Glutamatergic neuron (in vitro differentiated cells): ENCODE results near the gene CLMN. TPM values are rescaled to one million over a fixed set of nuclear protein-coding genes. Genes with fewer than 3 reads are reported as not detected.
A peak's percentile ranks its signal among the peaks of the same experiment; 100 is the strongest.

Source experiments
- DNase-seq: peaks from one replicate; pipeline ENCODE4 v3.0.0; 2022
- H3K27ac Mint-ChIP-seq: one replicate; pipeline ENCODE4 v1.8.0; 2020; ENCODE audit warnings: mild to moderate bottlenecking, mixed read lengths, inconsistent platforms; ENCODE audit not compliant: unreplicated experiment
- H3K27me3 Mint-ChIP-seq: one replicate; pipeline ENCODE4 v1.8.0; 2020; ENCODE audit warnings: mild to moderate bottlenecking, moderate library complexity, mixed read lengths, inconsistent platforms; ENCODE audit not compliant: unreplicated experiment
- H3K36me3 Mint-ChIP-seq: one replicate; pipeline ENCODE4 v1.8.0; 2020; ENCODE audit warnings: mild to moderate bottlenecking, mixed read lengths, inconsistent platforms; ENCODE audit not compliant: unreplicated experiment
- H3K4me1 Mint-ChIP-seq: one replicate; pipeline ENCODE4 v1.8.0; 2020; ENCODE audit warnings: mild to moderate bottlenecking, low read depth, mixed read lengths, inconsistent platforms; ENCODE audit not compliant: unreplicated experiment
- H3K4me3 Mint-ChIP-seq: one replicate; pipeline ENCODE4 v1.8.0; 2020; ENCODE audit warnings: mild to moderate bottlenecking, mixed read lengths, inconsistent platforms; ENCODE audit not compliant: unreplicated experiment
- H3K9me3 Mint-ChIP-seq: one replicate; pipeline ENCODE4 v1.8.0; 2020; ENCODE audit warnings: mild to moderate bottlenecking, moderate library complexity, mixed read lengths, inconsistent platforms; ENCODE audit not compliant: unreplicated experiment
- total RNA-seq: library from RNA; stranded (reverse); fragmentation: NEBNext Ultra II Directional; extraction: Animal tissue kit (Norgen Biotek cat#: 25700); gene quantifications from one replicate; pipeline ENCODE4 v1.2.1, GENCODE V29; 2021; ENCODE audit not compliant: unreplicated experiment
- TF ChIP-seq, protein P1 (sequence below): fragments of 200-600 bp; sonication (generic); IDR thresholded peaks from one replicate; pipeline ENCODE4 v1.5.0; 2021; ENCODE audit not compliant: partially characterized antibody, unreplicated experiment

Gene CLMN
- total RNA-seq, 1 donor from 2014 or later = 17.6 TPM

DNA sequence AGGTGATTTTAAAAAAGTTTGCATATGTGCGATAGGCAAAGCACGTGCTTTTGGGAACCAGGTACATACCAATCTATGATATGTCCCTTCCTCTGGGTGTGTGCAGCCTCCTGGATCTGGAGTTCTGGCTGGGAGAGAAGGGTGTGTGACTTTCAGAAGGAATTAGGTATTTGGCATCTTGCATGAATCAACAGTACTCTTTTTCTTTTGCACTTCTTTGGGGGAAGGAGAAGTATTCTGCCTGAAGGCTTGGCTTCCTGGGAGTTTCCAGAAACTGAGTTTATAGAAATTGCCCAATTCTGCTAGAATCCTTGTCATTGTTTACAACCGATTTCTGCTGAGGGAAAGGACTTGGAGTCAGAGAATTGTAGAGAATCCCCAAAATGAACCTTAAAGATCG, 2.9 kb upstream of the CLMN start:
- Mint-ChIP-seq H3K4me3 (no peak overlapping the region), H3K4me1 (no peaks in the 10 kb centered on the region), H3K9me3 (peaks cover 2% of the 10 kb centered on the region), H3K27ac (no peak overlapping the region), H3K36me3 (no peaks in the 10 kb centered on the region), H3K27me3 (peaks cover 2% of the 10 kb centered on the region)
- TF ChIP-seq, protein P1, sequence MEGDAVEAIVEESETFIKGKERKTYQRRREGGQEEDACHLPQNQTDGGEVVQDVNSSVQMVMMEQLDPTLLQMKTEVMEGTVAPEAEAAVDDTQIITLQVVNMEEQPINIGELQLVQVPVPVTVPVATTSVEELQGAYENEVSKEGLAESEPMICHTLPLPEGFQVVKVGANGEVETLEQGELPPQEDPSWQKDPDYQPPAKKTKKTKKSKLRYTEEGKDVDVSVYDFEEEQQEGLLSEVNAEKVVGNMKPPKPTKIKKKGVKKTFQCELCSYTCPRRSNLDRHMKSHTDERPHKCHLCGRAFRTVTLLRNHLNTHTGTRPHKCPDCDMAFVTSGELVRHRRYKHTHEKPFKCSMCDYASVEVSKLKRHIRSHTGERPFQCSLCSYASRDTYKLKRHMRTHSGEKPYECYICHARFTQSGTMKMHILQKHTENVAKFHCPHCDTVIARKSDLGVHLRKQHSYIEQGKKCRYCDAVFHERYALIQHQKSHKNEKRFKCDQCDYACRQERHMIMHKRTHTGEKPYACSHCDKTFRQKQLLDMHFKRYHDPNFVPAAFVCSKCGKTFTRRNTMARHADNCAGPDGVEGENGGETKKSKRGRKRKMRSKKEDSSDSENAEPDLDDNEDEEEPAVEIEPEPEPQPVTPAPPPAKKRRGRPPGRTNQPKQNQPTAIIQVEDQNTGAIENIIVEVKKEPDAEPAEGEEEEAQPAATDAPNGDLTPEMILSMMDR = no peak
- DNase-seq = no peak

DNA sequence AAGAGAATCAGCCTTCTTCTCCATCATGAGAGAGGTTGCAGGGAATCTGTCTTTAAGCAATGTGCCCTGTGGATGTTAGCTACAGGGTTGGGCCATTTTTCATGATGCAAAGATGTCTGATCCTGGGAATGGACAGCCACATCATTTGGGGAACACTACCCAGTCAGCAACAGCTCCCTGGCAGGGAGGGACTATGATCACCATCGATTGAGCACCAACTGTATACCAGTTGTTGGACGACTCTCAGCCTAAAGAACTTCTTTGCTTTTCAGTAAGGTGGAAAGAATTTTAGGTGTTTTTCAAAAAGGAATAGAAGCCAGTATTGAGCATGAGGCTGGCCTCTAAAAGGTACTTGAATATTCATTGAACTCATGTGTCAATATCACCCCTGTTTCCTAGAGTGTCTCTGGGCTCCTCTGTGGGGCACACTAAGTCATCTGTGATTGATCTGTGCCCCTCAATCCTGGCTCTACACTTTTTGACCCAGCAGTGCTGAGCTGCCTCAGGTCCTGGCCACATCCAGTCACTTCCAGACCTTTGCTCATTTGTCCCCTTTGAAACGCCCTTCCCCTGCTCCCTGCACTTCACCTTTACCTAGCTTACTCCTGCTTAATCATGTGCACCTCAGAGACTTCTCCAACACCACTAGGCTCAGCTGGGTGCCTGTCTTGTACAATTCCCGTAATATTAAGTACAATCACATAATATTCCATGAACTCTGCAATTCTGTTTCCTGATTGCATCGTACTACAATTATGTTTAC, 2.2 kb upstream of the CLMN start:
- H3K27me3 Mint-ChIP-seq = peaks cover 3% of the 10 kb centered on the region
- no peaks in the 10 kb centered on the region for H3K36me3 Mint-ChIP-seq
- no peak overlapping the region for H3K27ac Mint-ChIP-seq
- TF ChIP-seq, protein P1 = no peak
- H3K4me3 Mint-ChIP-seq = no peak overlapping the region
- peaks cover 5% of the 10 kb centered on the region for H3K4me1 Mint-ChIP-seq
- no peak for DNase-seq
- peaks cover 3% of the 10 kb centered on the region for H3K9me3 Mint-ChIP-seq

DNA sequence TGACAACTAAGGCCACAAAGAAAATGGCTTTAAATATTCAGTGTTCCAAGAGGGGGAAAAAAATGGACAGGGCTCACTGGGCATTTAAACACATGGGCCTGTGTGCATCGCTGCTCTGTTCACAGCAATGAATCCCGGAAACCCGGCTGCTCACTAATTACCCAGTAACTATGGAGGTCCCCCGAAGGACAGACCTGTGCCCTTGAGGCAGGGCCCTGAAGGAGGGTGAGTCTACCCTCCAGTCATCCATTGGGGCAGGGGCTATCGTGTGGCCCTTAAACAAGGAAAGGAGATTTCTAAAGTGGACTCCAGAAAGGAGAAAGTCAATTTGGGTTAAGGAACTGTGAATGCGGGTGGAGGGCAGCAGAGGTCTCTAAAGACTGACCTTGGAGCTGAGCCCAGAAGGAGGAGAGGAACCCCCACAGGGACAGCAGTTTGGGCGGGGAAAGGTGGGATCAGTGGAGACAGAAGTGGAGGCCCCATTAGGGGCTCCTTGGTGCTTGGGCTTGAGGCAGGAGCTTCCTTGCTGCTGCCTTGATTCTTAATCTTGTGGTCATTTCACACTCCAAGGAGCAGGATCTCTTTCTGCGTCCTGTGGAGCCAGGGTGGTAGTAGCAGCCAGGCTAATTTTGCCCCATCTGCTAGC, 1.4 kb upstream of the CLMN start:
- no peak overlapping the region for H3K27ac Mint-ChIP-seq
- H3K27me3 Mint-ChIP-seq = peaks cover 4% of the 10 kb centered on the region
- no peaks in the 10 kb centered on the region for H3K36me3 Mint-ChIP-seq
- peaks cover 2% of the 10 kb centered on the region for H3K9me3 Mint-ChIP-seq
- peaks cover 12% of the 10 kb centered on the region for H3K4me1 Mint-ChIP-seq
- no peak for DNase-seq
- TF ChIP-seq, protein P1 = no peak
- H3K4me3 Mint-ChIP-seq = no peak overlapping the region

DNA sequence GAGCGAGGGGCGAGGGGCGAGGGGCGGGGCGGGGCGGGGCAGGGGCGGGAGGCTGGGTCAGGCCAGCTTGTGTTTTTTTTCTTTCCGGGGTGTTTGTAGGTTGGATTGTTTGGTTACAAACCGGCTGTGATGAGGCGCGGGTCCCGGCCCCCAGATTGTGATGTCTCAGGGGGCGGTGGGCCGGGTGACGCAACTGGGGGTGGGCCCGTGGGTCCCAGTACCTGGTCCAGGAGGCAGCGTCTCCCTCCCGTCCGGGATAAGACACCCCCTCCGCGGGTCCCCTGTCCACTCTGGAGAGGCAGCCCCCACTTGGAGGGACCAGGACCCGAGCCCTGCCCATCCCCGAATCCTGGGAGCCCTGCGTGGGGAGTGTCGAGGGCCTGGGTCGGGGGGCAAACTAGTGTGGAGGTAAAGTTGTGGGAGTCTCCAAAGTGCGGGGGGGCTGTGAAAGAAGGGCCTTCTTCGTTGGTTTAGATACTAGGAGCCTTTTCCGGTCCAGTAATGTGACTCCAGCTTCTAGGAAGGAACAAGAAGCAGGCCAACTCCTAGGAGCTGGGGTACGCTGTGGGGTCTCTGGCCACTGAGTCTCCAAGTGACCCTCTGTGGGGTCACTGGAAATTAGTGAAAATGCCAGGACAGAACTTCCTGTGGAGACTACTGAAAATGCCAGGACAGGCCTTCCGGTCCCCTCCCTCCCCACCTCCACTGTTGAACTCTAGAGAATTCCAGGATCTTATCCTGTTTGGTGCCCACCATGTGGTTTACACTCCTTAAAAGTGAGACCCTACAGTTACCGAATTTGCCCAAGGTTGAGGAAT, 579 bp upstream of the CLMN start:
- Mint-ChIP-seq H3K27ac (no peak overlapping the region), H3K36me3 (no peaks in the 10 kb centered on the region), H3K9me3 (peaks cover 2% of the 10 kb centered on the region), H3K27me3 (peaks cover 4% of the 10 kb centered on the region), H3K4me1 (peaks cover 13% of the 10 kb centered on the region), H3K4me3 (peak overlapping the region; percentile 68)
- TF ChIP-seq, protein P1 = no peak
- no peak for DNase-seq
